PC-3 (cell line): ENCODE data around the gene ABHD1. TPM values are rescaled to one million over a fixed set of nuclear protein-coding genes. Genes with fewer than 3 reads are reported as not detected.
A peak's percentile ranks its signal among the peaks of the same experiment; 100 is the strongest.

Experiments used
- ATAC-seq: fragments of 200-7000 bp; cut with Tn5 transposase; 2 replicates; pipeline ENCODE4 v1.9.1; 2020; ENCODE audit warnings: mild to moderate bottlenecking, moderate library complexity
- BruUV-seq: library from RNA; stranded (reverse); fragments of 400-500 nt; replicated peaks from 2 replicates; lab custom pipeline; 2021; lab: Mats Ljungman, UMichigan
- CTCF ChIA-PET: fragments of 300-600 bp; sonication (Branson Sonifier 250); formaldehyde crosslinking; loops from one replicate; lab custom pipeline; 2022; ENCODE audit warnings: antibody characterized with exemption; lab: Charles Lee
- POLR2A ChIA-PET: fragments of 300-600 bp; sonication (Branson Sonifier 250); formaldehyde crosslinking; loops from one replicate; lab custom pipeline; 2022; ENCODE audit warnings: antibody characterized with exemption; ENCODE audit not compliant: unreplicated experiment; lab: Charles Lee
- DNase-seq: peaks from one replicate; pipeline ENCODE4 v3.0.0-alpha.2; 2015
- H2AFZ ChIP-seq: fragments of 300-600 bp; sonication (generic); 2 replicates; pipeline ENCODE4 v1.6.0; 2016; ENCODE audit warnings: antibody characterized with exemption, low read length
- H3F3A ChIP-seq: fragments of 300-600 bp; sonication (generic); one replicate; pipeline ENCODE4 v1.6.0; 2017; ENCODE audit warnings: antibody characterized with exemption, low read length, control low read depth, mild to moderate bottlenecking; ENCODE audit not compliant: unreplicated experiment
- H3K27ac ChIP-seq: fragments of 300-600 bp; sonication (generic); 2 replicates; pipeline ENCODE4 v1.5.1; 2016; ENCODE audit warnings: mild to moderate bottlenecking, low read length
- H3K27me3 ChIP-seq: fragments of 300-600 bp; sonication (generic); 2 replicates; pipeline ENCODE4 v1.6.1; 2016; ENCODE audit warnings: low read length, mixed read lengths
- H3K36me3 ChIP-seq: fragments of 300-600 bp; sonication (generic); 2 replicates; pipeline ENCODE4 v1.6.1; 2016; ENCODE audit warnings: low read depth, mixed run types, low read length, mixed read lengths
- H3K4me1 ChIP-seq: fragments of 300-600 bp; sonication (generic); 2 replicates; pipeline ENCODE4 v1.5.1; 2016; ENCODE audit warnings: low read length; ENCODE audit not compliant: insufficient read depth
- H3K4me2 ChIP-seq: fragments of 300-600 bp; sonication (generic); 2 replicates; pipeline ENCODE4 v1.6.0; 2016; ENCODE audit warnings: low read length
- H3K4me3 ChIP-seq: fragments of 300-600 bp; sonication (generic); 2 replicates; pipeline ENCODE4 v1.5.1; 2016; ENCODE audit warnings: mild to moderate bottlenecking, low read length, mixed read lengths
- H3K79me2 ChIP-seq: fragments of 300-600 bp; sonication (generic); 2 replicates; pipeline ENCODE4 v1.6.1; 2017; ENCODE audit warnings: low read length, mixed read lengths
- H3K9ac ChIP-seq: fragments of 300-600 bp; sonication (generic); 2 replicates; pipeline ENCODE4 v1.6.0; 2016; ENCODE audit warnings: mild to moderate bottlenecking, low read length
- H3K9me2 ChIP-seq: fragments of 300-600 bp; sonication (generic); replicated peaks from 2 replicates; pipeline ENCODE4 v1.6.1; 2016; ENCODE audit warnings: mixed run types, low read length, mixed read lengths
- H3K9me3 ChIP-seq: fragments of 300-600 bp; sonication (generic); 2 replicates; pipeline ENCODE4 v1.6.1; 2016; ENCODE audit warnings: low read length, mixed read lengths
- H4K20me1 ChIP-seq: fragments of 300-600 bp; sonication (generic); 2 replicates; pipeline ENCODE4 v1.6.1; 2016; ENCODE audit warnings: low read length, mixed read lengths
- CTCF ChIP-seq: fragments of 300-600 bp; sonication (generic); conservative IDR thresholded peaks from 2 replicates; pipeline ENCODE4 v1.5.1; 2017; ENCODE audit warnings: antibody characterized with exemption, low read depth, mild to moderate bottlenecking, low read length
- EZH2 ChIP-seq: fragments of 300-600 bp; sonication (generic); IDR thresholded peaks from one replicate; pipeline ENCODE4 v1.6.1; 2017; ENCODE audit warnings: antibody characterized with exemption, mild to moderate bottlenecking, low read length; ENCODE audit not compliant: unreplicated experiment
- EZH2phosphoT487 ChIP-seq: fragments of 300-600 bp; sonication (generic); IDR thresholded peaks from 2 replicates; pipeline ENCODE4 v1.6.1; 2018; ENCODE audit warnings: mild to moderate bottlenecking, antibody characterized with exemption, low read length, borderline replicate concordance
- intact Hi-C: fragments of 100-400 bp; cut with micrococcal nuclease; formaldehyde crosslinking; loops from 2 replicates; pipeline ENCODE4 v1.9.0; 2023
- total RNA-seq: library from RNA; depleted of rRNA; stranded (reverse); fragments of >200 nt; gene quantifications from 2 replicates; pipeline ENCODE4 v1.2.3, GENCODE V29; 2014

ABHD1 gene
- total RNA-seq, 1 experiment from 2014 or later: 0.36 TPM

- H3K4me3 ChIP-seq: peak overlapping the region; percentile 86
- TF ChIP-seq CTCF (peak; percentile 66), EZH2phosphoT487 (no peak), EZH2 (no peak)
These were observed 37.4 kb upstream of the ABHD1 start for GRCh38 chr2:27086090-27086723.

GRCh38 chr2:27086724-27087593 lies 36.7 kb upstream of the ABHD1 start, which contains the start of gene KHK:
Gene KHK, plus strand, starts transcription at chr2:27086772. Its CDS starts 488 bp downstream, at chr2:27087260.
- ATAC-seq (peak; percentile 47), DNase-seq (peak; percentile 44)
- BruUV-seq: TSS peak; percentile 63
- H3K4me2 ChIP-seq: peak within 1 kb of the TSS; percentile 98
- peak within 1 kb of the TSS; percentile 80 for H3K9ac ChIP-seq
- H3K9me3 ChIP-seq: no peaks in the 10 kb centered on the region
- peaks cover 14% of the 10 kb centered on the region; the same call in 1 of the 2 replicates for H3K4me1 ChIP-seq
- CTCF ChIA-PET: interaction anchor here (0.5 to 1.3 kb wide), 3 partner anchors 105 to 206 kb away, joined by 4 to 6 read pairs (median 4); no protein-coding TSS in a partner anchor
- no peaks in the 10 kb centered on the region for H3K79me2 ChIP-seq
- no peak within 1 kb of the TSS; the same call in 1 of the 2 replicates for H3K27ac ChIP-seq
- POLR2A ChIA-PET: interaction anchor here (0.6 to 0.7 kb wide), 3 partner anchors 123 to 217 kb away, joined by 3 to 39 read pairs (median 8); no protein-coding TSS in a partner anchor
- H3K9me2 ChIP-seq: no peaks in the 10 kb centered on the region
- H3K36me3 ChIP-seq: no peaks in the 10 kb centered on the region
- peak within 1 kb of the TSS; percentile 86 for H3K4me3 ChIP-seq
- TF ChIP-seq EZH2phosphoT487 (no peak), CTCF (no peak), EZH2 (no peak)
- H3F3A ChIP-seq: no peaks in the 10 kb centered on the region
- H3K27me3 ChIP-seq: no peaks in the 10 kb centered on the region
- H2AFZ ChIP-seq: peak within 1 kb of the TSS; percentile 98
- intact Hi-C loops: loop anchor here (1.0 kb wide), 1 partner anchor 55 kb away; the partner anchor contains the start of gene TMEM214
- no peaks in the 10 kb centered on the region for H4K20me1 ChIP-seq

More at GRCh38 chr2:27086090-27086723, 37.4 kb upstream of the ABHD1 start:
- BruUV-seq: no TSS peak
- H3K9me3 ChIP-seq: no peaks in the 10 kb centered on the region
- H3K9ac ChIP-seq: peak overlapping the region; percentile 80
- H3F3A ChIP-seq: no peaks in the 10 kb centered on the region
- H3K4me2 ChIP-seq: peak overlapping the region; percentile 98
- ChIA-PET POLR2A (interaction anchor here (0.6 to 0.7 kb wide), 2 partner anchors 124 to 217 kb away, joined by 3 to 8 read pairs; no protein-coding TSS in a partner anchor), CTCF (interaction anchor here (0.6 to 1.3 kb wide), 1 partner anchor 105 kb away, joined by 3 to 6 read pairs; no protein-coding TSS in a partner anchor)
- no peaks in the 10 kb centered on the region for H3K9me2 ChIP-seq
- no peaks in the 10 kb centered on the region for H4K20me1 ChIP-seq
- peak overlapping the region; percentile 97 for H2AFZ ChIP-seq
- intact Hi-C loops: loop anchor here (1.0 kb wide), 1 partner anchor 54 kb away; the partner anchor contains the start of gene TMEM214
- peaks cover 19% of the 10 kb centered on the region; the same call in 1 of the 2 replicates for H3K4me1 ChIP-seq
- no peak overlapping the region for H3K27ac ChIP-seq
- H3K36me3 ChIP-seq: no peaks in the 10 kb centered on the region
- no peaks in the 10 kb centered on the region for H3K79me2 ChIP-seq
- DNase-seq (peak; percentile 96), ATAC-seq (peak; percentile 84)
- no peaks in the 10 kb centered on the region for H3K27me3 ChIP-seq
